GM21825 (cell line): ENCODE data around the gene YPEL2.
"Not testable (repeated sequence)": the region's sequence is repeated elsewhere in the genome, so short reads cannot be mapped to it uniquely, and the experiment has no call there.

Experiments
- ATAC-seq: cut with Tn5 transposase; IDR thresholded peaks from one replicate; pipeline ENCODE4 v1.9.1; 2021; ENCODE audit warnings: mild to moderate bottlenecking, moderate library complexity; ENCODE audit not compliant: unreplicated experiment

Gene YPEL2

DNA sequence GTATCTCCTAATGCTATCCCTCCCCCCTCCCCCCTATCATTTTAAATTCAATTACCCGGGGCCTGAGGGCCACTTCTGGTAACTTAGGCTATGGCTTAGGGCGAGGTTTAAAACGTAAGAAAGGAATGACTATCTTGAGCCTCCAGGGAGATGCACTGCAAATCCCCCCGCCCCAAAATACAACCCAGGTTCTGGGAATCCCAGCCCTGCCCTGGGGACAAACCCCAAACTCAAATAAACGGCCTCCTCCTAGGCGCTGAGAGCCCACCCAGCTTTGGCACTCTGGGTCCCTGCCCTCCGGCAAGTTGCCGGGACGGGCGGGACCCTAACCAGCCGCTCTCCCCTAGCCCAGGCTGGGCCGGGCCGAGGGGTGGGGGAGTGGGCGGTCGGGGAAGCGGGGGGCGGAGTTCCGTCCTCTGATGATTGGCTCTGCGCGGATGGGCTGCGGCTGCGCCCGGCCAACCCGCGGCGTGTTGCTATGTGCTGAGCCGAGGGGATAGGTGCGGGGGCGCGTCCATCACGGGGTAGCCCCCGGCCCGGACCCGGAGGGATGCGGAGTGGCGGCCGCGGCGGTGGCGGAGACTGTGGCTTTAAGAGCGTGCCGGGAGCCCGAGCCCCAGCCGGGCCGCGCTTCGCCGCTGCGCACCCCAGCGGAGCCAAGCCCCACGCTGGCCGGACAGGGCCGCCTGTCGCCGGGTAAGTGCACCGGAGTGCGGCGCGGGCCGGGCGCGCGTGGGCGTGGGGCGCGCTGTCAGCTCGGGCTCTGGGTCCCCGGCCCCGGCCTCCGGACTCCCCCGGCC is at the start of gene YPEL2:
Gene YPEL2 (plus strand): TSS at position 527 of the 800 bp plus-strand sequence. CDS start 21,755 bp downstream, outside the sequence.
- peak; percentile 93 for ATAC-seq

GRCh38 chr17:59284317-59284716 is 47.1 kb upstream of the YPEL2 start:
- ATAC-seq: no peak

- ATAC-seq: no peak
These were observed 44.0 kb upstream of the YPEL2 start for GRCh38 chr17:59287452-59287851.

- ATAC-seq: no peak
These were observed 43.6 kb upstream of the YPEL2 start for GRCh38 chr17:59287891-59288290.

DNA sequence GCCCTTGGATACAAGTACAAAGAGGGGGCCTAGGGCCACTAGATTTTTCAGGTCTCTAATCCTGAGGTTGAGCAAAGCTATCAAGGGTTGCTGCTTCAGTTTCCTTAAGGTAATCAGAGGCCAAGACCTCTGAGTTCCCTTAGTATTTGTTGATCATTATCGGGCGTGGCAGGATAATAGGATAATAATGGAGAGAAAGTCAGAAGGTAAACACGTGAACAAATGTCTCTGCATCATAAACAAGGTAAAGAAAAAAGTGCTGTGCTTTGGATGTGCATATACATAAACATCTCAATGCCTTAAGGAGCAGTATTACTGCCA is 41.5 kb upstream of the YPEL2 start:
- no peak for ATAC-seq

GRCh38 chr17:59290302-59290998 is 41.0 kb upstream of the YPEL2 start:
- not testable (repeated sequence) for ATAC-seq

GRCh38 chr17:59292174-59292523 is 39.3 kb upstream of the YPEL2 start:
- no peak for ATAC-seq

- ATAC-seq: no peak
These were observed 35.3 kb upstream of the YPEL2 start for GRCh38 chr17:59296190-59296589.

GRCh38 chr17:59298521-59298920 is 32.9 kb upstream of the YPEL2 start:
- no peak for ATAC-seq

DNA sequence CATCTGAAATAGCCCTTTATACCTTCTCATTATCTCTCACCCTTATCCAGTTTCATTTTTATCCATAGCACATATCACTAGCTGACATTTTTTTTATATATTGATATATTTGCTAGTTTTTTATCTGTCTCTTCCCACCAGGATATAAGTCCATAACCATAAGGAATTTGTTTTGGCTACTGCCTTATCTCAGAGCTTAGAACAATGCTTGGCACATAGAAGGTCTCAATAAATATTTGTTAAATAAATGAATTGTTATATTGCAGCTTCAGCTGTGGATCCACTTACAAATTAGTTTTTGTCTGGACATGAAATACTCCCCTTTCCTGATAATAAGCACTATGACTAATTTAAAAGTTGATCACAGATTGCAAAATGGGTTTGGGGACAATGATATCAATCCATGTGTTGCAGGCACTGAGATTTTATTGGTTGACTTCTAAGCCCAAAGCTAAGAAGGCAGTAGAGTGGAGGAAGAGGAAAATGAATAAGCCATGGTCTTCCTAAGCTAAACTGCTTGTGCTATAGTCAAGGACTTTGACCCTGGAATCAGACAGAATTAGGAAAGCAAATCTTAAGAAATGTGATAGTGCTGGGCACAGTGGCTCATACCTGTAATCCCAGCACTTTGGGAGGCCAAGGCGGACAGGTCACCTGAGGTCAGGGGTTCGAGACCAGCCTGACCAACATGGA is 31.9 kb upstream of the YPEL2 start:
- ATAC-seq: no peak

DNA sequence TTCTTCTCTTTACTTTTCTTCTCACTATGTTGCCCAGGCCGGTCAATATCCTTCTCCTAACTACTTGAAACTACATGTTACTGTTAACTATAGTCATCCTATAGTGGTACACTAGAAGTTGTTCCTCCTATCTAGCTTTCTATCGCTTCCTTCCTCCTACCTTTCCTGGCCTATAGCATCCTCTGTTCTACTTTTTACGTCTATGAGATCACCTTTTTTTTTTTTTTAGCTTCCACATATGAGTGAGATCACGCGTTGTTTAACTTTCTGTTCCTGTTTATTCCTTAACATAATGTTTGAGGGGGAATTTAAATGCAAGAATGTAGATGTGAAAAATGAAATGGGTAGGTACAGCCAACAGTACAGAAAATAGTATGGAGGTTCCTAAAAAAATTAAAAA is 30.5 kb upstream of the YPEL2 start:
- no peak for ATAC-seq

DNA sequence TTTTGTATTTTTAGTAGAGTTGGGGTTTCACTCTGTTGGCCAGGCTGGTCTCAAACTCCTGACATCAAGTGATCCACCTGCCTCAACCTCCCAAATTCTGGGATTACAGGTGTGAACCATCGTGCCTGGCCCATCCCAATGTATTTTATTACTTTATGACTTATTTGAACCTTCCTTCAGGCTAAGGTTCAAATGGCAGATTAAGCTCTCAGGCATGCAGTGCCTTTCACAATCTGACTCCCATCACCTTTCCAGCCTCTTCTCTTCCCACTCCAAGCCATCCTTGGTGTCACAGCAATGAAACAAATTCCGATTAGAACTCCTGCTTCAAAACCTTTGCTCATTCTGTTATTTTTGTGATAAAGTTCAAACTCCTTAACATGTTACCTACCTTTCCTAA is 26.6 kb upstream of the YPEL2 start:
- no peak for ATAC-seq

GRCh38 chr17:59310263-59310920 is 21.1 kb upstream of the YPEL2 start:
- ATAC-seq: no peak

- ATAC-seq: no peak
These were observed 20.4 kb upstream of the YPEL2 start for GRCh38 chr17:59311051-59311468.

DNA sequence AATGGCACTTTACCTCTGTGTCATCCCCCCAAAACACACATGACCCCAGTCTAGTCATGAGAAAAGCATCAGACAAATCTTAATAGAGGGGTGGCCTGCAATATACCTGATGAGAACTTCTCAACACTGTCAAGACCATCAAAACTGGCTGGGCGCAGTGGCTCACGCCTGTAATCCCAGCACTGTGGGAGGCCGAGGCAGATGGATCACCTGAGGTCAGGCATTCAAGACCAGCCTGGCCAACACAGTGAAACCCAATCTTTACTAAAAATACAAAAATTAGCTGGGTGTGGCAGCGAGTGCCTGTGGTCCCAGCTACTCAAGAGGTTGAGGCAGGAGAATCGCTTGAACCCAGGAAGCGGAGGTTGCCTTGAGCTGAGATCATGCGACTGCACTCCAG is 19.9 kb upstream of the YPEL2 start:
- ATAC-seq: not testable (repeated sequence)

- ATAC-seq: no peak
These were observed 15.6 kb upstream of the YPEL2 start for GRCh38 chr17:59315866-59316265.

- ATAC-seq: no peak
These were observed 4.1 kb upstream of the YPEL2 start for GRCh38 chr17:59327121-59327980.

GRCh38 chr17:59327981-59328290 is 3.5 kb upstream of the YPEL2 start:
- ATAC-seq: no peak

DNA sequence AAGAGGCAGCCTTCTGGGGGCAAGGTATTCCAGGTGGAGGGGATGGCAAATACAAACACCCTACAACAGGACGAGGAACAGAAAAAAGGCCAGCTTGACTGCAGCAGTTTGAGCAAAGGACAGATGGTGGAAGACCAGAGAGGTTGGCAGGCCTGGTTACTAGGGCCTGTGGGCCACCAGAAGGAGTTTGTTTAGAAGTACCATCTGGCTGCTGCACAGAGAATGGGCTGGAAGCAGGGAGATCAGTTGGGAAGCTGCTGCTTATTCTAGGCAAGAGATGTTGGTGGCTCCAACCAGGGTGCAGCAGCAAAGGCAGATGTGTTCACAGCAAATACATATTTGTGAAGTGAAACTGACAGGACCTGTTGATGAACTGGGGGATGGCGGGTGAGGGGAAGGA is 2.9 kb upstream of the YPEL2 start:
- no peak for ATAC-seq

DNA sequence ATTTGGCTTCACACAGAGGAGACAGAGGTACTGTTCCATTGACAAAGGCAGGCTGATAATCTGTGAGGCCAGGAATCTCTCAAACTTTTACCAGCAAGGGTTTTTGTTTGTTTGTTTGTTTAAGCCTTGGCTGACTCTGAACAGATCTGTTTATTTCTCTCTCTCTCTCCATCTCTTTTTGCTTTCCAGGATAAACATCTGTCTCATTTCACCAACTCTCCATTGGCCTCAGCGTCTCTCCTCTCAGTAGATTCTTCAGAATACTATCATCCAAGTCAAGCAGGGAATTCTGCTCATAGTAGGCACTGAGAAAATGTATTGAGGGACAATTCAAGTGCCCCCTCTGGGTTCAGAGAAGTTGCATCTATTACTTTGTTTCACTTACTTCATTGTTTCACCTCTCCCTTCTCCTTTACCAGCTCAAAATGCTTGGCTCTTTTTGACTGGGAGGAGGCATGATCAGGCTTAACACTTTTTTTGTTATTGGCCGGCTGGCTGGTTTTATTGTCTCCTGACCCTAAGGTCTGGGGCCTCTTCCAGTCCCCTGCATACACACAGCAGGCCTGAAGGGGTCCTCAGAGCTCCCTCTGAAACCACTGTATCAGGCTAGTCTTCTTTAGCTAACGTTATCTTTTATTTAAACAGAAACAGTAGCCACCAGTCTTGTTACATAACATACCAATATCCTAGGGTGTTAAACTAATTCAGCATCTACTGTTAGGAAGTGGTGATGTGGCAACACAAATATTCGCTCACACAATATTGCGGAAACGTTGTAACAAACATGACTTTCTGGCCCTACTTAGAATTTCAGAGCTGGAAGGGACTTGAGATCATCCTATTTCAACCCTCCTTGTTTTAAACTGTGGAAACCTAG is 2.0 kb upstream of the YPEL2 start:
- peak; percentile 30 for ATAC-seq
